ENCODE data around the gene KRTAP5-8.

KRTAP5-8 gene

DNA sequence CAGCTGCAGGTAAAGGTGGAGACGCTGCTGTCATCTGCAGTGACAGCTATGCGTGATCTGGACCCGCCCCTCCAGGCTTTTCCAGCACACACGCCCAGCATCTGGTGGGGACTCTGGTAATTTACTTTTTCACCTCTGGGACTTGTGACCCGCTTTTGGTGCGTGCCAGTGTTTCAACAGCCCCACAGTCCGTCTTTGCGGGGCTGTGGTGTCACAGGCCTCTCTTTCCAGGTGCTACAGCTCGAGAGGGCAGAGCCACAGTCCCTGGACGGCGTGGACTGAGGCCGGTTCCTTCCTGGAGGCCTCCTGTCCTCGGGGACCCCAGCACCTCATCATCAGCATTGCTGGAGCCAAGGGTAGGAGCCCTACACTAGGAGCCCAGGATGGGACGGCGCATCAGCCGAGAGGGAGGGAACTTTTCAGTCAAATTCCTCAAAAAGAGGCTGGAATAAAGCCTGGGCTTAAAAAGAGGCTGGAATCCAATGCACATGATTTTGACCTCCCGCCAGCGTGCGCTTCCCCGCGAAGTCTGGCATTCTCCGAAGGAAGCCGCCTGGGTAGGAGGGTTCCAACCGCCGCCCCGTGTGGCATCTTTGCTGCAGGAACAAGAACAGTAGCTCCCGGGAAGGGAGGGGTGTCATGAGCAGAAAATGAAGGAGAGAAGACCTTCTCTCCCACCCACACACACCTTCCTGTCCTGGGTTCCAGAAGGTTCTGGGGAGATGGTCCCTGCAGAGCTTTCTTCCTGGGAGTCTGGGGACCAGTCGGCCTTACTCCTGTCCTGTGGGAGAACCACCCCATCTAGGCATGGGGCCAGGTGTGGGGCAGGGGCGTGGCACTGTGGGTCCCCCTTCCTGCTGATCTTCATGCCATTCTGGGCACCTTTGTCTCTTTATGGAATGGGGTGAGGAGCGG, 36.5 kb upstream of the KRTAP5-8 start:
- peaks cover 12 to 78% (median 53%) of the 10 kb centered on the region in 4 experiments for H3K36me3 ChIP-seq (ENCODE audit: control insufficient read depth in 4 of 4, insufficient read depth in 4 of 4, low read length in 3 of 4)
- no peaks in the 10 kb centered on the region for H3K9me3 ChIP-seq (ENCODE audit: control extremely low read depth in 1 of 5, control insufficient read depth in 4 of 5, insufficient read depth in 2 of 5, low read depth in 1 of 5, low read length in 4 of 5)
- H3K27me3 ChIP-seq (replicated peaks in 2 of 5; ENCODE audit: control insufficient read depth in 4 of 5, insufficient read depth in 5 of 5, low read length in 4 of 5) = no peaks in the 10 kb centered on the region
- no peak overlapping the region for H3K27ac ChIP-seq (ENCODE audit: insufficient read depth in 1 of 2, low read depth in 1 of 2, low read length in 2 of 2, poor library complexity in 1 of 2, severe bottlenecking in 2 of 2)
- POLR2A ChIA-PET = interaction anchor here (0.7 kb wide), 1 partner anchor 428 kb away, joined by 6 read pairs; the partner anchor contains the start of gene RNF121
- H3K4me1 ChIP-seq (ENCODE audit: control extremely low read depth in 1 of 4, control insufficient read depth in 4 of 4, insufficient read depth in 4 of 4, low read length in 3 of 4) = no peaks in the 10 kb centered on the region
- over 99% methylated on average over 27 of the region's 30 CpGs for WGBS (ENCODE audit: insufficient coverage)
- no peak overlapping the region for H3K4me3 ChIP-seq (ENCODE audit: control insufficient read depth in 1 of 7, extremely low read depth in 1 of 7, insufficient read depth in 4 of 7, low read depth in 2 of 7, low read length in 6 of 7)
- CTCF ChIA-PET = interaction anchor here (0.6 kb wide), 1 partner anchor 424 kb away, joined by 3 read pairs; no protein-coding TSS in a partner anchor
- no peak for DNase-seq

DNA sequence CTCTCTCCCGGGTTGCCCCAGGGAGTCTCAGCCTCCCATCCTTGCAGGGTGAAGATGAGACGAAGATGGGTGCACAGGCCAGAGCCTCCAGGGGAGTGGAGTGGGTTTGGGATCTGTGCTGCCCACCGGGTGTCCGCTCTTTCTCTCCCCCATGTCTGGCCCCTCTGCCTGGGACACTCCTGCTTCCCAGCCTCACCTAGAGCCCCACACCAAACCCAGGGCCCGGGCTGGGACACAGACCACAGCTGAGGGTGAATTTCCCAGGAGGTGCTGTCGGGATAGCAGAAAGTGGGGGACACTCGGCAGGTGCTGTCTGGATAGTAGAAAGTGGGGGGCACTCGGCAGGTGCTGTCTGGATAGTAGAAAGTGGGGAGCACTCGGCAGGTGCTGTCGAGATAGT, 35.8 kb upstream of the KRTAP5-8 start:
- Histone ChIP-seq H3K27me3 (replicated peaks in 2 of 5; ENCODE audit: control insufficient read depth in 4 of 5, insufficient read depth in 5 of 5, low read length in 4 of 5) (no peaks in the 10 kb centered on the region), H3K4me3 (ENCODE audit: control insufficient read depth in 1 of 7, extremely low read depth in 1 of 7, insufficient read depth in 4 of 7, low read depth in 2 of 7, low read length in 6 of 7) (no peak overlapping the region), H3K9me3 (ENCODE audit: control extremely low read depth in 1 of 5, control insufficient read depth in 4 of 5, insufficient read depth in 2 of 5, low read depth in 1 of 5, low read length in 4 of 5) (peaks cover 0 to 1% (median 0%) of the 10 kb centered on the region in 5 experiments), H3K36me3 (ENCODE audit: control insufficient read depth in 4 of 4, insufficient read depth in 4 of 4, low read length in 3 of 4) (peaks cover 10 to 72% (median 48%) of the 10 kb centered on the region in 4 experiments), H3K27ac (ENCODE audit: insufficient read depth in 1 of 2, low read depth in 1 of 2, low read length in 2 of 2, poor library complexity in 1 of 2, severe bottlenecking in 2 of 2) (no peak overlapping the region), H3K4me1 (ENCODE audit: control extremely low read depth in 1 of 4, control insufficient read depth in 4 of 4, insufficient read depth in 4 of 4, low read length in 3 of 4) (no peaks in the 10 kb centered on the region)
- POLR2A ChIA-PET = interaction anchor here (0.7 kb wide), 1 partner anchor 427 kb away, joined by 6 read pairs; the partner anchor contains the start of gene RNF121
- 97% methylated on average over 8 of the region's 10 CpGs for WGBS (ENCODE audit: insufficient coverage)
- DNase-seq = no peak
- CTCF ChIA-PET = interaction anchor here (0.6 kb wide), 1 partner anchor 425 kb away, joined by 3 read pairs; no protein-coding TSS in a partner anchor

DNA sequence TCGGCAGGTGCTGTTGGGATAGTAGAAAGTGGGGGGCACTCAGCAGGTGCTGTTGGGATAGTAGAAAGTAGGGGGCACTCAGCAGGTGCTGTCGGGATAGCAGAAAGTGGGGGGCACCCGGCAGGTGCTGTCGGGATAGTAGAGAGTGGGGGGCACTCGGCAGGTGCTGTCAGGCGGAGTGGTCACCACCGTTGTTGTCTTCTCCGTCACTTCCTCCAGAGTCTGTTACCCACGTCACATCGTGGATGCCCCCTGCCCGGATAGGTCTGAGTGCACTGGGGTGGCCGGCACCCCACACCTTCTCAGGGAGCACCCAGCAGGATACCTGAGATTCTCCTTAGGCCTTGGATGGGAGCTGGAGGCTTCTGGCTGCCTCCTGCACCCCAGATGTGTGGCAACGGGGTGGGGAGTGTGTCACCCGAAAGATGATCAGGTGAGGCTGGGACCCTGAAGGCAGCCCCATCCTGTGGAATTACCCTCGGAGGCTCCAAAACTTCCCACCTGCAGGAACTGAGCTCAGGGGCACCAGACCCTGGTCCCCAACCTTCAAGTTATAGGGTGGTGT, 34.9 kb upstream of the KRTAP5-8 start:
- WGBS (ENCODE audit: insufficient coverage) = 93% methylated on average over 12 of the region's 15 CpGs
- peaks cover 7 to 66% (median 39%) of the 10 kb centered on the region in 4 experiments for H3K36me3 ChIP-seq (ENCODE audit: control insufficient read depth in 4 of 4, insufficient read depth in 4 of 4, low read length in 3 of 4)
- CTCF ChIA-PET = no interaction called here
- peaks cover 0 to 8% (median 0%) of the 10 kb centered on the region in 5 experiments for H3K9me3 ChIP-seq (ENCODE audit: control extremely low read depth in 1 of 5, control insufficient read depth in 4 of 5, insufficient read depth in 2 of 5, low read depth in 1 of 5, low read length in 4 of 5)
- DNase-seq = no peak
- H3K27ac ChIP-seq (ENCODE audit: insufficient read depth in 1 of 2, low read depth in 1 of 2, low read length in 2 of 2, poor library complexity in 1 of 2, severe bottlenecking in 2 of 2) = no peak overlapping the region
- POLR2A ChIA-PET = no interaction called here
- H3K4me1 ChIP-seq (ENCODE audit: control extremely low read depth in 1 of 4, control insufficient read depth in 4 of 4, insufficient read depth in 4 of 4, low read length in 3 of 4) = no peaks in the 10 kb centered on the region
- no peaks in the 10 kb centered on the region for H3K27me3 ChIP-seq (replicated peaks in 2 of 5; ENCODE audit: control insufficient read depth in 4 of 5, insufficient read depth in 5 of 5, low read length in 4 of 5)
- no peak overlapping the region for H3K4me3 ChIP-seq (ENCODE audit: control insufficient read depth in 1 of 7, extremely low read depth in 1 of 7, insufficient read depth in 4 of 7, low read depth in 2 of 7, low read length in 6 of 7)

DNA sequence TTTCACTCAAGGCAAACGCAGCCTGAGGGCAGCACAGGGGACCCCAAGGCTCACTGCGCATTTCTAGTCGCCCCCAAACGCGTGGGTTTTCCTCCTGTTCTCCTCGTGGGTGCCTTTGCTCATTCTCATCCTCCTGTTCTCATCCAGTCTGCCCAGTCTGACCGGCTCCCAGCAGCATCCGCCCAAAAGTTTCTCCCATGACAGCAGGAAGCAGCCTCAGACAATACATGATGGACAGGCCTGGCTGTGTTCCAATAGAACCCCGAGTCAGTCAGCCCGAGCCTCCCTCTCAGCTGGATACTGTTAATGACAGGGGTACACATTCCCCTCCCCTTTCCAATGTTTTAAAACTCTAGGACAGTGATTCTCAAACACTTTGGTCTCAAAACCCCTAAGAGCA, 33.3 kb upstream of the KRTAP5-8 start:
- POLR2A ChIA-PET = no interaction called here
- no peaks in the 10 kb centered on the region for H3K4me1 ChIP-seq (ENCODE audit: control extremely low read depth in 1 of 4, control insufficient read depth in 4 of 4, insufficient read depth in 4 of 4, low read length in 3 of 4)
- H3K27ac ChIP-seq (ENCODE audit: insufficient read depth in 1 of 2, low read depth in 1 of 2, low read length in 2 of 2, poor library complexity in 1 of 2, severe bottlenecking in 2 of 2) = no peak overlapping the region
- WGBS (ENCODE audit: insufficient coverage) = 82% methylated on average over 10 of the region's 10 CpGs
- peaks cover 2 to 50% (median 26%) of the 10 kb centered on the region in 4 experiments for H3K36me3 ChIP-seq (ENCODE audit: control insufficient read depth in 4 of 4, insufficient read depth in 4 of 4, low read length in 3 of 4)
- no peaks in the 10 kb centered on the region for H3K27me3 ChIP-seq (replicated peaks in 2 of 5; ENCODE audit: control insufficient read depth in 4 of 5, insufficient read depth in 5 of 5, low read length in 4 of 5)
- CTCF ChIA-PET = interaction anchor here (0.6 kb wide), 1 partner anchor 62 kb away, joined by 4 read pairs; no protein-coding TSS in a partner anchor
- DNase-seq = no peak
- no peak overlapping the region for H3K4me3 ChIP-seq (ENCODE audit: control insufficient read depth in 1 of 7, extremely low read depth in 1 of 7, insufficient read depth in 4 of 7, low read depth in 2 of 7, low read length in 6 of 7)
- peaks cover under 1 to 19% (median 2%) of the 10 kb centered on the region in 5 experiments for H3K9me3 ChIP-seq (ENCODE audit: control extremely low read depth in 1 of 5, control insufficient read depth in 4 of 5, insufficient read depth in 2 of 5, low read depth in 1 of 5, low read length in 4 of 5)

DNA sequence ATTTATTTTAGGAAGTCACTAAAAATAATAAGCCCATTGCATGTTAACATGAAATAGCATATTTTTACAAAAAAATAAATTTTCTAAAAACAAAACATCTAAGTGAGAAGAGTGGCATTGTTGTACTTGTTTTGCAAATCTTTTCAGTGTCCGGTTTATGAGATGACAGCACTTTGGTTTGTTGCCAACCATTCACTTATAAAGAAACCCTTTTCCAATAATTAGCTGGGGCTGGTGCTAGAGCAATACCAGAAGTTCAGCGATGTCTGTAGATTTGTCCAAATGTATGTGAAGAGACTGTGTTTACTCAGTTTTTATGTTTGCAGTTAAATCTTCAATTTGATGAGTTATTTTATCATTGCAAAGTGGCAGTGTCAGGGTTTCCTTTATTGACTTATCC, 32.8 kb upstream of the KRTAP5-8 start:
- ChIA-PET CTCF (interaction anchor here (0.6 to 1.5 kb wide), 2 partner anchors 38 to 62 kb away, joined by 3 to 4 read pairs; no protein-coding TSS in a partner anchor), POLR2A (no interaction called here)
- H3K36me3 ChIP-seq (ENCODE audit: control insufficient read depth in 4 of 4, insufficient read depth in 4 of 4, low read length in 3 of 4) = peaks cover under 1 to 45% (median 23%) of the 10 kb centered on the region in 4 experiments
- H3K4me1 ChIP-seq (ENCODE audit: control extremely low read depth in 1 of 4, control insufficient read depth in 4 of 4, insufficient read depth in 4 of 4, low read length in 3 of 4) = no peaks in the 10 kb centered on the region
- DNase-seq = no peak
- no CpG with 5 or more reads among the region's 2 CpGs for WGBS (ENCODE audit: insufficient coverage)
- peaks cover 3 to 24% (median 7%) of the 10 kb centered on the region in 5 experiments for H3K9me3 ChIP-seq (ENCODE audit: control extremely low read depth in 1 of 5, control insufficient read depth in 4 of 5, insufficient read depth in 2 of 5, low read depth in 1 of 5, low read length in 4 of 5)
- no peak overlapping the region for H3K4me3 ChIP-seq (ENCODE audit: control insufficient read depth in 1 of 7, extremely low read depth in 1 of 7, insufficient read depth in 4 of 7, low read depth in 2 of 7, low read length in 6 of 7)
- H3K27me3 ChIP-seq (replicated peaks in 2 of 5; ENCODE audit: control insufficient read depth in 4 of 5, insufficient read depth in 5 of 5, low read length in 4 of 5) = no peaks in the 10 kb centered on the region
- H3K27ac ChIP-seq (ENCODE audit: insufficient read depth in 1 of 2, low read depth in 1 of 2, low read length in 2 of 2, poor library complexity in 1 of 2, severe bottlenecking in 2 of 2) = no peak overlapping the region

DNA sequence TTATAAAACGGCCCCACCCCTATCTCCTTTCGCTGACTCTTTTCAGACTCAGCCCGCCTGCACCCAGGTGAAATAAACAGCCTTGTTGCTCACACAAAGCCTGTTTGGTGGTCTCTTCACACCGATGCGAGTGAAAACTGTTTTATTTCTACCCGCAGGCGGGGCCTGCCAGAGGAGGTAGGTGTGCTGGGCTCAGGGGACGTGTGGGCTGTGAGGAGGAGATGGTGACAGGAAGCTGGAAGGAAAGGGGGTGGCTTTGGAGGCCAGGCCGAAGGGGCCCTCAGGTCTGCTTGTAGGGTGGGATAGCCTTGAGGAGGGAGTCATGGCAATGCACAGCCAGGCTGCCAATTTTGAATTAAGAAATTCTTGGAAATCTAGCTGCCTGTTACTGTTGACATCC, 32.0 kb upstream of the KRTAP5-8 start:
- peaks cover 5 to 31% (median 11%) of the 10 kb centered on the region in 5 experiments for H3K9me3 ChIP-seq (ENCODE audit: control extremely low read depth in 1 of 5, control insufficient read depth in 4 of 5, insufficient read depth in 2 of 5, low read depth in 1 of 5, low read length in 4 of 5)
- peaks cover 0 to 38% (median 18%) of the 10 kb centered on the region in 4 experiments for H3K36me3 ChIP-seq (ENCODE audit: control insufficient read depth in 4 of 4, insufficient read depth in 4 of 4, low read length in 3 of 4)
- DNase-seq = no peak
- no peaks in the 10 kb centered on the region for H3K4me1 ChIP-seq (ENCODE audit: control extremely low read depth in 1 of 4, control insufficient read depth in 4 of 4, insufficient read depth in 4 of 4, low read length in 3 of 4)
- 95% methylated on average over 6 of the region's 9 CpGs for WGBS (ENCODE audit: insufficient coverage)
- no peaks in the 10 kb centered on the region for H3K27me3 ChIP-seq (replicated peaks in 2 of 5; ENCODE audit: control insufficient read depth in 4 of 5, insufficient read depth in 5 of 5, low read length in 4 of 5)
- POLR2A ChIA-PET = no interaction called here
- no peak overlapping the region for H3K4me3 ChIP-seq (ENCODE audit: control insufficient read depth in 1 of 7, extremely low read depth in 1 of 7, insufficient read depth in 4 of 7, low read depth in 2 of 7, low read length in 6 of 7)
- CTCF ChIA-PET = interaction anchor here (1.5 kb wide), 1 partner anchor 37 kb away, joined by 3 read pairs; no protein-coding TSS in a partner anchor
- H3K27ac ChIP-seq (ENCODE audit: insufficient read depth in 1 of 2, low read depth in 1 of 2, low read length in 2 of 2, poor library complexity in 1 of 2, severe bottlenecking in 2 of 2) = no peak overlapping the region

All from common myeloid progenitor, CD34-positive (primary cell).